ENCODE measurements around the gene MRM3. TPM values are rescaled to one million over a fixed set of nuclear protein-coding genes. Genes with fewer than 3 reads are reported as not detected.

Gene MRM3
- total and polyA plus RNA-seq, 2 donors (not counting 3 experiments of a cell fraction or from before 2014, with no cell fraction given), result 17.1 to 19.2 TPM

- Histone ChIP-seq H3K9me1 (replicated peaks; ENCODE audit: control insufficient read depth, extremely low read depth, insufficient read depth, low read length) (no peaks in the 10 kb centered on the region), H3K9ac (replicated peaks; ENCODE audit: extremely low read depth, insufficient read depth, low read length) (no peak overlapping the region), H3K4me3 (replicated peaks in 1 of 3; ENCODE audit: insufficient read depth in 1 of 3, low read depth in 1 of 3, low read length in 3 of 3) (no peak overlapping the region), H2AFZ (ENCODE audit: low read depth, low read length) (no peak overlapping the region), H3K27me3 (ENCODE audit: control insufficient read depth in 2 of 2, insufficient read depth in 2 of 2, low read length in 2 of 2) (no peaks in the 10 kb centered on the region), H4K20me1 (replicated peaks; ENCODE audit: control insufficient read depth, extremely low read depth, insufficient read depth, low read length) (no peaks in the 10 kb centered on the region), H3K36me3 (ENCODE audit: control insufficient read depth in 2 of 2, extremely low read depth in 1 of 2, insufficient read depth in 2 of 2, low read length in 2 of 2) (peaks cover 0 to 13% of the 10 kb centered on the region in 2 experiments), H3K9me3 (replicated peaks; ENCODE audit: control insufficient read depth, insufficient read depth, low read length) (no peaks in the 10 kb centered on the region), H3K4me2 (ENCODE audit: insufficient read depth, low read length) (no peak overlapping the region), H3K4me1 (ENCODE audit: control insufficient read depth, extremely low read depth, insufficient read depth, low read length) (no peaks in the 10 kb centered on the region), H3K27ac (ENCODE audit: insufficient read depth, low read depth, low read length) (no peak overlapping the region), H3K79me2 (ENCODE audit: control insufficient read depth, insufficient read depth, low read length) (no peaks in the 10 kb centered on the region)
- FAIRE-seq (no peak), DNase-seq (ENCODE audit: low read depth, low spot score) (no peak)
- intact Hi-C loops (cut with micrococcal nuclease) (no loop called here), dilution Hi-C loops (cut with MboI; ENCODE audit: extremely low pct_ligation_motif_present, low sequenced_read_pairs) (no loop called here)
- POLR2A ChIA-PET, result no interaction called here
- BruUV-seq (replicated peaks), result no TSS peak
- CTCF ChIA-PET, result no interaction called here
- no peak for TF ChIP-seq EZH2 (IDR thresholded peaks at IDR 0.05; ENCODE audit: borderline replicate concordance, low read depth, low read length, severe bottlenecking)
- TF ChIP-seq GATA2 (IDR thresholded peaks at IDR 0.05; ENCODE audit: insufficient read depth, insufficient read length, low read depth, low read length), result no peak
- no peak for TF ChIP-seq MYC (IDR thresholded peaks at IDR 0.05; ENCODE audit: low read depth, low read length)
Observed at GRCh38 chr17:811051-811784, 29.1 kb downstream of the MRM3 start.

- intact Hi-C loops (cut with micrococcal nuclease), result no loop called here
- BruUV-seq (replicated peaks), result no TSS peak
Observed at GRCh38 chr17:812638-813204, 30.6 kb downstream of the MRM3 start.

More at GRCh38 chr17:812638-813204, 30.6 kb downstream of the MRM3 start:
- DNase-seq (ENCODE audit: low read depth, low spot score) (no peak), FAIRE-seq (no peak)
- ChIA-PET POLR2A (no interaction called here), CTCF (no interaction called here)
- peaks cover 0 to 20% of the 10 kb centered on the region in 2 experiments for H3K36me3 ChIP-seq (ENCODE audit: control insufficient read depth in 2 of 2, extremely low read depth in 1 of 2, insufficient read depth in 2 of 2, low read length in 2 of 2)
- H3K9me1 ChIP-seq (replicated peaks; ENCODE audit: control insufficient read depth, extremely low read depth, insufficient read depth, low read length), result no peaks in the 10 kb centered on the region
- no peak overlapping the region for H3K9ac ChIP-seq (replicated peaks; ENCODE audit: extremely low read depth, insufficient read depth, low read length)
- H3K27me3 ChIP-seq (ENCODE audit: control insufficient read depth in 2 of 2, insufficient read depth in 2 of 2, low read length in 2 of 2), result no peaks in the 10 kb centered on the region
- H3K4me2 ChIP-seq (ENCODE audit: insufficient read depth, low read length), result no peak overlapping the region
- H3K9me3 ChIP-seq (replicated peaks; ENCODE audit: control insufficient read depth, insufficient read depth, low read length), result no peaks in the 10 kb centered on the region
- H2AFZ ChIP-seq (ENCODE audit: low read depth, low read length), result no peak overlapping the region
- H3K4me1 ChIP-seq (ENCODE audit: control insufficient read depth, extremely low read depth, insufficient read depth, low read length), result no peaks in the 10 kb centered on the region
- H3K79me2 ChIP-seq (ENCODE audit: control insufficient read depth, insufficient read depth, low read length), result no peaks in the 10 kb centered on the region
- no peak overlapping the region for H3K27ac ChIP-seq (ENCODE audit: insufficient read depth, low read depth, low read length)
- dilution Hi-C loops (cut with MboI; ENCODE audit: extremely low pct_ligation_motif_present, low sequenced_read_pairs), result no loop called here
- no peak overlapping the region for H3K4me3 ChIP-seq (replicated peaks in 1 of 3; ENCODE audit: insufficient read depth in 1 of 3, low read depth in 1 of 3, low read length in 3 of 3)
- TF ChIP-seq POLR2AphosphoS5 (IDR thresholded peaks at IDR 0.05; ENCODE audit: insufficient read depth, low read depth, low read length), result no peak
- TF ChIP-seq EZH2 (IDR thresholded peaks at IDR 0.05; ENCODE audit: borderline replicate concordance, low read depth, low read length, severe bottlenecking), result no peak
- TF ChIP-seq POLR2A (IDR thresholded peaks at IDR 0.05; ENCODE audit: low read depth, low read length), result no peak
- TF ChIP-seq CTCF (IDR thresholded peaks at IDR 0.05; ENCODE audit: extremely low read depth in 1 of 2, insufficient read depth in 1 of 2, low read depth in 1 of 2, low read length in 2 of 2), result no peak
- H4K20me1 ChIP-seq (replicated peaks; ENCODE audit: control insufficient read depth, extremely low read depth, insufficient read depth, low read length), result no peaks in the 10 kb centered on the region
